ENCODE measurements around the gene SPAST.
"Not testable (repeated sequence)": the region's sequence is repeated elsewhere in the genome, so short reads cannot be mapped to it uniquely, and the experiment has no call there.

SPAST gene

DNA sequence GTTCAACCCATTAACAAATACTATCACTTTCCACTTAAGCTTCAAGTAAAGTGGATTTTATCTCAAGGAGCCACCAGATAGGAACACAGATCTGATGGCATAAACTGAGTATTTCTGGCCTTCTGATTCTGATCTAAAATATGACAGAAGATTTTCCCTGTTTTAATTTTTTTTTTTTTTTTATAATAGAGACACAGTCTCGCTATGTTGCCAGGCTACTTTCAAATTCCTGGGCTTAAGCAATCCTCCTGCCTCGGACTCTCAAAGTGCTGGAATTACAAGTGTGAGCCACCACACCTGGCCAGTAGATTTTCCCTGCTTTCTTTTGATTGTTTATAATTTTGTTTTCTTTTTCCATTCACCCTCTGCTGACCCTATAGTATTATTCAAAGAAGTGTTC is 65.7 kb downstream of the SPAST start:
- no peak for DNase-seq

DNA sequence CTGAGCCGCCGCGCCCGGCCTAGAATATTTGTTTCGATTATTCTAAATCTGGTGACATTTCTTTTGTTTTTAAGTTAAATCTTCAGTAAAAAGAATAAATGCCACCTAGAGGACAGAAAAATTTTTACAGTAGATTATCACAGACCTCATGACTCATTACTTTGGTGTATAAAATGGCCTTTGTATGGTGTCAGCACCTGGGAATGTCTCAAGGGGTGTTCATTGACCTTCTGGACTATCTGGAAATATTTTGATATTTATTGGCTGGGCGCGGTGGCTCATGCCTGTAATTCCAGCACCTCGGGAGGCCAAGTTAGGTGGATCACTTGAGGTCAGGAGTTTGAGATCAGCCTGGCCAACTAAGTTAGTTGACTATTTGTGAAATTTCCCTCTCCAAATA is 72.1 kb downstream of the SPAST start:
- no peak for DNase-seq

DNA sequence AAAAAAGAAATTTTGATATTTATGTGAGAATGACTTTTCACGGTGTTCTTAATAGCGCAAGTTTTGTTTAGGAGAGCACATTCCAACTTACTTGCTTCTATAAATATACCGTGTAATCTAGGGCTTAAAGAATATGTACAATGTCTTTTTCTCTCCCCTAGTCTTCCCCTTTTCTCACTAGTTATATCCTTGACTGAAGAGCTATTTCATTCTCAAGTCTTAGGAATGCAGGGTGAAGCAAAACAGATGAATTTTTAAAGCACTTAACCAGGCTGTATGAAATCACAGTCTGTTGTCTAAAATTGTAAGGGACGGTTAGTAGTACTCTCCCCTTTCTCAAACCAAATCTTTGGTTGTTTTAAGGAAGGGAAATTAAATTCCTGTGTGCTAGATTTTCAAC is 72.7 kb downstream of the SPAST start:
- DNase-seq = no peak

DNA sequence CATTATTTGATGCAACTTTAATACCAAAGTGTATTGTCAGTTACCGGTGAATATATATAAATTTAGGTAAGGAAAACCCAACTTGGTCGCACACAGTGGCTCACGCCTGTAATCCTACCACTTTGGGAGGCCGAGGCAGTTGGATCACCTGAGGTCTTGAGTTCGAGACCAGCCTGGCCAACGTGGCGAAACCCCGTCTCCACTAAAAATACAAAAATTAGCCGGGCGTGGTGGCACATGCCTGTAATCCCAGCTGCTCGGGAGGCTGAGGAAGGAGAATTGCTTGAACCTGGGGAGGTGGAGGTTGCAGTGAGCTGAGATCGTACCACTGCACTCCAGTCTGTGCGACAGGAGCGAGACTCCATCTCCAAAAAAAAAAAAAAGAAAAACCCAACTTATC is 88.2 kb downstream of the SPAST start:
- DNase-seq = not testable (repeated sequence)

DNA sequence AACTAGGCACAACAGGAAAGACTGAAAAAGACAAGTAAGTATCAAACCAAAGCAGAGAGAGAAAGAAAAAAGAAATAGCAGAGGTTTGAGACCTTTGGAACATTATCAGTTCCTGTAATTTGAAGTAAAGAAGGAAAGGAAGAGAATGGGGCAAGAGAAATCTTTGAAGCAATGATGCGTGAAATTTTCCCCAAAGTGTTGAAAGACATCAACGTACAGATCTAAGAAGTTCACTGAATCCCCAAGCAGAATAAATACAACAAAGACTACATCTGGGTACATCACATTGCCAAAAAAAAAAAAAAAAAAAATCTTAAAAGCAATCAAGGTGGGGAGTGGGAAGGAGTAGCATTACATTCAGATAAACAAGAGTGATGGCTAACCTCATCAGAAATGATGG is 96.3 kb downstream of the SPAST start:
- DNase-seq = no peak

DNA sequence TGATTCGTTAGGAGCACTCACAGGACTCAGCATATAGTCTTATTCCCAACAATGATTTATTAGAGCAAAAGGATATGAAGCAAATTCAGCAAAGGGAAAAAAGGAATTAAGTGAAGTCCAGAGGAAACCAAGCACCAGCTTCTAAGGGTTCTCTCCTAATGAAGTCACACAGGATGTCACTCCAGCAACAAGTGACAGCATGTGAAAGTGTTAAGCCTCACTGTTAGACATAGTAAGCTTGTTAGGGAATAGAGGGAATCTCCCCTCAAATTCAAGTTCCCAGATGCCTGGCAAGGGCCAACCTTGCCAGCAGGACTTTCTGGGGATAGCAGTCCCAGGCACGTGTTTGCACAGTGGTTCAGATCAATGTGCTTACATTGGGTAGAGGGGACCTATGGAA is 97.9 kb downstream of the SPAST start:
- no peak for DNase-seq

DNA sequence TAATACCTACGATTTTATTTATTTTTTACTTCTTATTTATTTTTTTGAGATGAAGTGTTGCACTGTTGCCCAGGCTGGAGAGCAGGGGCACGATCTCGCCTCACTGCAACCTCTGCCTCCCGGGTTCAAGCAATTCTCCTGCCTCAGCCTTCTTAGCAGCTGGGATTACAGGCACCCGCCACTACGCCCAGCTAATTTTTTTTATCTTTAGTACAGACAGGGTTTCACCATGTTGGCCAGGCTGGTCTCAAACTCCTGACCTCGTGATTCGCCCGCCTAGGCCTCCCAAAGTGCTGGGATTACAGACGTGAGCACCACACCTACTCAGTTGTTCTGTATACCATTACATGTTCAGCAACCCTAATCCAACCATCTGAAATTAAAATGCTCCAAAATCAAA is 100.9 kb downstream of the SPAST start:
- DNase-seq = not testable (repeated sequence)

DNA sequence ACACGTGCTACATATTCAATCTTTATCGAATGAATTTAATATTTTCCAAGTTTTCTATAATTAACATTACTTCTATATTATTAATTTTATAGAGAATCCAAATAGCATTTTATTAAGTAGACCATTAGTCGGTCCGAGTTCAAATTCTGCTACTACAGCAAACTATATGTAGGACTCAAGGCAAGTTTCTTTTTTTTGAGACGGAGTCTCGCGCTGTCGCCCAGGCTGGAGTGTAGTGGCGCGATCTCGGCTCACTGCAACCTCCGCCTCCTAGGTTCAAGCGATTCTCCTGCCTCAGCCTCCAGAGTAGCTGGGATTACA is 101.6 kb downstream of the SPAST start:
- DNase-seq = not testable (repeated sequence)

DNA sequence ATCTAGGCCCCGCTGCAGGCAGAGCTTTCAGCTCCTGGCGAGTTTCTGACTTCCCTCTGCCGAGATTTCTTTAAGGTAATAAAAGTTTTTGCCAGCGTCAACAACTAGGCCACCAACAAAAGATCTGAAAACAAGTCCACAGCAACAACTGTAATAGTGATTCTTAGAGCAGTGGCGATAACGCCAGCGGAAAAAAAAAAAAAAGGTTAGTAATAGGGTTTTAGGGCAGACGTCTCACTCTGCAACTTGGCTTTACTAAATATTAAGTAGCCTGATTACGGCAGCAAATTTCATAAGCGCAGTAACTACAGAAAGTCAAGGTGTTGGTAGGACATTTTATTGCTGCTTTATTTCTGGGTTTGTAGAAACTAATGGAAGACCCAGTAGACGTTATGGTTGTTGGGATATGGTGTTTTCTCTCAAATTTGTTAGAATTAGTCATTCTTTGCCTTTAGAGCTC is 102.8 kb downstream of the SPAST start:
- DNase-seq = no peak

DNA sequence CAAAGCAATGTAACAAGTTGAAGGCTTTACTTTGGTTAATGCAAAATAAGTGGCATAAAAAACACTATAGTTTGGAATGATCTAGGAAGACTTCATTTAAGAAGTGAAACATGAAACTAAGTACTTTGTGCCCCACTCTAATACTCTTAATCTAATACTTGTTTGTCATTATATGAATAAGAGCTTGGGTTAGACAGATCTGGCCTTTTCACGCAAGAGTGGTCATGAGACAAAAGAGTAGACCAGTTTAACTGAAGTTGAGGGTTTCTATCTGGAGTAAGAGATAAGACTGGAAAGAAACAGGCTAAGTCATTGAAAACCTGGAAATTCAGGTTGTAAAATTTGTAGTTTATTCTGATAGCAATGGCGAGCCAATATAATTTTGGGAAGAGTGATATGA is 105.2 kb downstream of the SPAST start:
- no peak for DNase-seq

DNA sequence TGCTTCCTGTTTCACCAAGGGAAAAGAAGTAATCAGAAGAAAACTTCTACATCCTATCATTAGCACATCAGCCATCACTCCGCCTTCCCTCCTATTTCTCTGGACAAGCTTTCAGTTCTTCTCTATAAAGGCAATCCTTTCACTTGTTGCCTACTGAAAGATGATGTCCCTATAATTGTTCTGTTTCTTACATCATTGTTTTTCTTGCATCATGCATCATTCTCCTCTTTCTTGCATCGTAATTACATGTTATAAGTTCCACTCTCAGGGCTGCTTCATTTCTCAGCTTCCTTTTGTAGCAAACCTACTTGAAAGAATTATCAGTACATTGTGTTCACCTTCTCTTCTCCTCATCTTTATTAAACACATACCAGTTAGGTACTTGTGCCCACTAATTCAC is 109.5 kb downstream of the SPAST start:
- DNase-seq = no peak

DNA sequence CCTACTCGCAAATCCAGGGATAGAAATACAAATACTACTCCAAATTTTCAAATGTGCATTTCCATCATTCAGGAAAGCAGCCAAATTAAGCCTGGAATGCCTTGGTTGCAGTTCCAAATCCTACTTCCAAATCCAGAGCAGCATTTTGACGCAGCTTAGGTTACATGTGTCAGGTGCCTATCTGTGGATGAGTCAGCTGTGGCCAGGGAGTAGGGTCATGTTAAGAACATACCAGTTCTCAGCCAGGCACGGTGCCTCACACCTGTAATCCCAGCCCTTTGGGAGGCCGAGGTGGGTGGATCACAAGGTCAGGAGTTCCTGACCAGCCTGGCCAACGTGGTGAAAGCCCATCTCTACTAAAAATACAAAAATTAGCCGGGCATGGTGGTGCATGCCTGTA is 119.3 kb downstream of the SPAST start:
- no peak for DNase-seq

DNA sequence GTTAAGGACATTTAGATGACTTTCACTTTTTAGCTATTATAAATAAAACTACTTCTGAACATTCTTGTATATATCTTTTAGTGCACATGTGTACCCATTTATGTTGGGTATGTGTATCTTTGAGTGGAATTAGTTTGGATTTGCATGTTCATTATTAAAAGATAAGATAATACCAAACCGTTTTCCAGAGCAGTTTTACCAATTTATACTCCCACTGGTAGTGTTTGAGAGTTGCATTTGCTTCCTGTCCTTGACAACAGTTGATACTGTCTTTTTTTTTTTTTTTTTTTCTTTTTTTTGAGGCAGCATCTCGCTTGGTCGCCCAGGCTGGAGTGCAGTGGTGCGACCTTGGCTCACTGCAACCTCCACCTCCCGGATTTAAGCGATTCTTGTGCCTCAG is 125.7 kb downstream of the SPAST start:
- no peak for DNase-seq

DNA sequence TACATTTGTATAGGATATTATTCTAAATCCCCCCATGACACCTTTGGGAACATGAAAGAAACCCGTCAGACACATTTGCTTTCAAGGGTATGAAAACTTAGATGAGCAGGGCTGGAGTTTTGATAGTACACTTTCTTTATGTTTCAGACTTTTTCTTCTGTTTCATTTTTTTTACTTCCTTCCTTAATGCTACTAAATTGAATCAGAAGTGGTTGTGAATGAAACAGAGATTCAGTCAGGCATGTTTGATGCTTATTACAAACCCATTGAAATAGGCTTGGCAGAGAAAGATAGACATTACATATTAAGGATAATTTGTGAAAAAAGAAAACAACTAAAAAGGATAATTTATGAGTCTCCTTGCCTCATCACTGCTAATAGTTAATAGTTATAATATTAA is 129.1 kb downstream of the SPAST start:
- DNase-seq = no peak

DNA sequence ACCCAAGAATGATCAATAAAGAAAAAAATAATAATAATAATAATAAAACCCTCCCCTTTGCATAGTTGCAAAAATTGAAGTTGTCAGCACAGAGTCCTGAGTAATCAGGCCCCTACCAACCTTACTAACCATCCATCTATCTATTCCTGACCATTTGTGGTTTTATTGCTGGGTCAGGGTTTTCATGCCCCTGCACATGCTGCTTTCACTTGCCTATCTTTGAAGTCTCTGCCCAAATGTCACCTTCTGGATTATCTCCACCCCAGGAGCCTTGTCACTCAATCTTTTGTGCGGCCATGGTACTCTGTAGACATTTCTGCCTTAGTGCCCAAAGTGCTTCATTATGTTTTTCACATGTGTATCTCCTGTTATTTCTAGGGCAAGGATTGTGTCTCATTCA is 137.5 kb downstream of the SPAST start:
- no peak for DNase-seq

DNA sequence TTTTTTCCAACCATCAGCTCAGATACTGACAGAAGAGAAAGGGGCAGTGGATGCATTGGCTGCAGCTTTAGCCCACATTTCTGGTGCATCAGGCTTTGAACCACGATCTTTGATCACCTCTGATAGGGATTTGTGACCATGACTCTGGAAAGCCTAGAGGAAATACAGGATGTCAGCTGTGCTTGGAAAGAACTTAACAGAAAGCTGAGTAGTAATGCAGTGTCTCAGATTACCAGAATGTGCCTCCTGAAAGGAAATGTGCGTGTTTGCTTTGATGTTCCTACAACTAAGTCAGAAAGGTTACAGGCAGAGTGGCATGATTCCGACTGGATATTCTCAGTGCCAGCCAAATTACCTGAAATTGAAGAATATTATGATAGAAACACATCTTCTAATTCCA is 140.1 kb downstream of the SPAST start:
- not testable (repeated sequence) for DNase-seq
